Activated T-helper 1 cell treated with Interleukin-2 at 50 U/mL for 16 hours (primary cell): ENCODE measurements around the gene MIER2.

Experiments
- DNase-seq: peaks from one replicate; pipeline ENCODE4 v3.0.0-alpha.2; 2020; ENCODE audit warnings: low read depth

The MIER2 gene

DNA sequence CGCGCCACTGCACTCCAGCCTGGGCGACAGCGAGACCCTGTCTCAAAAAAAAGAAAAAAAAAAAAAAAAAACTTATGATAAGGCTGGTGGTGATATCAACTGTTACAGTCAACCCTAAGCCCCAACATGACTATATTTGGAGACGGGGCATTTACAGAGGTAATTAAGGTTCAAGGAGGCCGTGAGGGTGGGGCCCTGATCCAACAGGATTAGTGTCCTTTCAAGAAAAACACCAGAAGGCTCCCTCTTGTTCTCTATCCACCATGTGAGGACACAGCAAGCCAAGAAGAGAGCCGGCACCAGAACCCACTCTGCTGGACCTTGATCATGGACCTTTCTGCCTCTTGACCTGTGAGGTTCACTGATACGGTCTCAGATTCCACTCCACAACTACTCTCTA lies 14.1 kb downstream of the MIER2 start:
- DNase-seq: no peak

DNA sequence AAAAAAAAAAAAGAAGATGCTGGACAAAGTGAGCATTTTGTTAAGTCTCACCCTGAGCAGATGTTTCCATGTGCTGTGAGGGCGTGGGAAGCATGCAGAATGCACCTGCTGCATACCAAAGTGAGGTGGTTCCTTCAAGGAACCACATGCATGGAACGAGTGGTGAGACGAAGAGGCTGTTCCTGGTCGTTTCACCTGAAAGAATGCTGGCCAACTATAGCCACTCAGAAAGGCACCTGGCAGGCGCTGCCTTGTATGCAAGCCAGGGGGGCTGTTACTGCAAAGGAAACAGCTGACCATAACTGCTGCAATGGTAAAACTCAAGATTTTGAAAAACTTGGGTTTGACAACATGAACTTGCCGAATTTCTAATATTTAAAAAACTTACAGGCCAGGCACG lies 14.7 kb downstream of the MIER2 start:
- no peak for DNase-seq

DNA sequence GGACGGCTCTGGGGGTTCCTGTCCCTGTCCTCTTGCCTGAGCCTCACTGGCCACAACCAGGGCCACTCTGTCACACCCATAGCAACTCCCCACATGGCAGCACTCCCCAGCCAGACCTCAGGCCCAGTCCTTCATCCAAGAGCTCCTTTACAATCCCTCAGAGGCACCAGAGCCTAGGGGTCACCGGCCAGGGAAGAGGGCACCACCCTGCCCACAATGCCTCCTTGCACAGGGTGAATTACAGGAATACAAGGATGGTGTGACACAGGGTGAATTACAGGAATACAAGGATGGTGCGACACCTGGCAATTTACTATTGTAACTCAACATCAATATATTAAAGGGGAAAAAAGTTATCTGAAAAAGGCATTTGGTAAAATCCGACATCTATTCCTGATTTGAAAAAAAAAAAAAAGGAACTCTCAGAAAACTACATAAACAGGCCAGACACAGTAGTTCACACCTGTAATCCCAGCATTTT lies 16.5 kb downstream of the MIER2 start:
- no peak for DNase-seq

DNA sequence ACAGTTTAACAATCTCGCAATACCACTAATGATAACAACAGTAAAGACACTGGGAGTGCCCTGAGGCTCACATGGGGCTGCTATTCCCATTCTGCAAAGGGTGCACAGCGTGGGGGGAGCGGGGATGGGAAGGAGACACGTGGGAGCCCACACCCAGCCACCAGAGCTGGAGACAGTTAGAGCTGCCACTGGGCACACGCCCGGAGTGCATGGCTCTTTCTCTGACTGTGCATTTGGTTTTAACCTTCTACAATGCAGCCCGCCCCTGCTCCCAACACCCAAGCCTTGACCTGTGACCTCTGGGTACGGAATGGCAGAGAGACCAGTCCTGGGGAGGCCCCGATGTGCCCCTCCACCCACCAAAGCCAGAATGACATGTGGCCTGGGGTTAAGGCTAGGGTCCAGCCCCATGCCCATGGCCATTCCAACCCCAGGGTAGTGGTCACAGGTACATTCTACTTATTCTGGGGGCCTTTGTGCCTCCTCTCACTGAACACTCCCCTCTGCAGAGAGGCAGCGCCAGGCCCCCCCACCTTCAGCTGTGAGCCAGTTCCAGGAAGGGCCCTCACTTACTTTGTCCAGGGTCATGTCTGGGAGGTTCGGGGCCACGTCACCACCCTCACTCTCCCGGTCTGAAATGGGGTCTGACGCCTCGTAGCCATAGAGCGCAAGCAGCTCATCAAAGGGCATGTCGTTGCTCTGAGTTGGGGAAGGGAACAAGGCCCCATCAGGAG lies 17.1 kb downstream of the MIER2 start:
- DNase-seq: no peak

DNA sequence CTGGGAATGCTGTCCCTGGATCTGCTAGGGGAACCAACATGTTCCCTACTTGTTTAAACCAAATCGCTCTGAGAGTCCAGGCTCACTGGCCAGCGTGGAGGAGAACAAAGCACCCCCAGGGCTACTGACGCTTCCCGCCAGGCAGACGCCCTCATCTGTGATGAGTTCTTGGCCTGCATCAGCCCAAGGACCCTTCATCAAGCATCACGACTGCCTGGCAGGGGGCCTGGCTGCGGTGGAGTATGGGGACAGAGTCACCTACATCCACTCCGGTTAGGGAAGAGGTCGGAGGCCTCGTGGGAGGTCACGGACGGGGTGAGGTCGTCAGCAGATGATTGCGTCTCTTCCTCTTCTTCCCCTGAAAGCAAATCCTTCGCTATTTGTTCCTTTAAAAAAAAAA lies 17.7 kb downstream of the MIER2 start:
- no peak for DNase-seq

DNA sequence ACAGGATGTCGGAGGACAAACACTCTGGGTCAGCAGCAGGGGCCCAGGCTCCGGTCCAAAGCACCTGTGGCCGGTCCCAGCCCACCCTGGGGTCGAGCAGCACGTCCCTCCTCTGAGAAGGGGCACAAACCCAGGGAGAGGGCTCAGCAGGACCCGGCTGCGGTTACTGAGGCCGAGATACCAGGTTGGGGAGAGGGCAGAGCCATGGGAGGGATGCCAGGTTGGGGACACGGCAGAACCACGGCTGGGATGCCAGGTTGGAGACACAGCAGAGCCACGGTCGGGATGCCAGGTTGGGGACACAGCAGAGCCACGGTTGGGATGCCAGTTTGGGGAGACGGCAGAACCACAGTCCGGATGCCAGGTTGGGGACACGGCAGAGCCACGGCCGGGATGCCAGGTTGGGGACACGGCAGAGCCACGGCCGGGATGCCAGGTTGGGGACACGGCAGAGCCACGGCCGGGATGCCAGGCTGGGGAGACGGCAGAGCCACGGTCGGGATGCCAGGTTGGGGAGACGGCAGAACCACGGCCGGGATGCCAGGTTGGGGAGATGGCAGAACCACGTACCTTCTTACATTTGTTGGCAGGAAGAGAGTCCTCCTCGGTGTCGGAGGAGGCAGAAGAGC lies 18.5 kb downstream of the MIER2 start:
- no peak for DNase-seq

DNA sequence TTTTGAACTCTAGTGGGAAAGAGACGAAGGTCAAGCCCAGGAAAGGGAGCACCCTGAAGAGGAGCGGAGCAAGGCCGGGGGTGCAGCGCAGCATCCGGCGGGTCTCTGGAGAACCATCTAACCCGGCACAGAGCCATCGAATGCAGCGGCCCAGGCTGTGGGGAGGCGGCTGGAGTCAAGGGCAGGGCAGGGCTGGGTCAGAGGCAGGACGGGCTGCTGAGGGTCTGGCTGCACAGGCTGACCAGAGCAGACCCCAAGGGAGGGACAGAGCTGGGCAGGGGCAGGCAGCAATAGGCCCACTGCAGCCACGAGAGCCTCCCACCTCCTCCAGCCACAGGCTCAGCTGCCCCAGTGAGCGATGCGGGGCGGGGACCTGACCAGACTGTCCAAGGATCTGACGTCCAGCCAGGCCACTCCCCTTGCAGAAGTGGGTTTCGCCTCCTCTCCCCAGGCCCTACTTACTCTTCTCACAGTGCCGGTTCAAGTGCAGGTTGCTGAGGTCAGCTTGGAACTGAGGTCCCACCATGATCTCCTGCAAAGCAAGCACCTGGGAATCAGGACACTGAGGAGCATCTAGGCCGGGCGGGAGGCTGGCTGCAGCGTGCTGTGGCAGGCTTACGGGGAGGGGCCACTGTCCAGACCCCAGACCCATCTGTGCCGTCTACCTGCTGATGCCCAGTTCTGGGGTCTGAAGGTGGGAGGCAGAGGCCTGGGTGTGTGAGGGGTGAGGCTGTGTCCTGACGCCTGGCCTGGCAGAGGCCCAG lies 19.2 kb downstream of the MIER2 start:
- DNase-seq: no peak

DNA sequence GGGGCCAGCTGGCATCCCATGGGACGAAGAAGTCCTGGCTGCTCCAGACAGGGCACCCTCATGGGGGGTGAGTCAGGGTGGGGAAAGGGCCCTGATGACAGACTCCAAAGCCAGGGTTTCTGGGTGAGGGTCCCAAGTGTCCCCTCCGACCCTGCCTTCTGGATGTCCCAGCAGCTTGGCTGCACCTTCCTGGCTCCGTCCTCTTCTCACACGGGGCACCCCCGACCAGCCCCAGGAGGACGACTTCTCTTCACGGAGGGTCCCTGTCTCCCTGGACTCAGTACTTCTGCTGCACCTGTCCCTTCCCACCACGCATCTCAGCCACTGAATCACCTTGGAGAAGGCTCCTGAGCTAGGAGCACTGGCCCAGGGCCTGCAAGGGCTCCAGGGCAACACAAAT lies 19.9 kb downstream of the MIER2 start:
- DNase-seq: no peak

DNA sequence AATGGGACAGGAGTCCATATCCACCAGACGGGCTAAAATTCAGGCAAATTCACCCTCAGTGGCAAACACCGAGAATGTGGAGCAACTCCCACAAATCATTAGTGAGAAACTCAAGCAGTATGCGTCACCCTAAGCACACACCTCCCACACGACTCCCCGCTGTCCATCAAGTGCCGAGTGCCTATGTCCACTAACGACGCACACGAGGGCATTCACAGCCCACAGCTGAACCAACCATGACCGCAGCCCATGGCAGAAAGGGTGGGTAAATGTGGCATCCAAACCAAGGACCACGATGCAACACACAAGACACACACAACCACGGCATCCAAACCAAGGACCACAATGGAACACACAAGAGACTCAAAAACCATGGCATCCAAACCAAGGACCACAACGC lies 22.0 kb downstream of the MIER2 start:
- no peak for DNase-seq

DNA sequence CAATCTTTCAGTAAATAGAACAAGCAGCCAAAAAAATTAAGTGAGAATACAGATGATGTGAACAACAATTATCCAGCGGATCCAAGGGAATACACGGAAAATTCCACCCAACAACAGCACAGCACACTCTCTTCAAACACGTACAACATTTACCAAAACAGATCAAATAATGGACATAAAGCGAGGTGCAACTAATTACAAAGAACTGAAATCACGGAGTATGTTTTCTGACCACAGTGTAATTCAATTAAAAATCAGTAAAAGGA lies 26.2 kb downstream of the MIER2 start:
- no peak for DNase-seq

DNA sequence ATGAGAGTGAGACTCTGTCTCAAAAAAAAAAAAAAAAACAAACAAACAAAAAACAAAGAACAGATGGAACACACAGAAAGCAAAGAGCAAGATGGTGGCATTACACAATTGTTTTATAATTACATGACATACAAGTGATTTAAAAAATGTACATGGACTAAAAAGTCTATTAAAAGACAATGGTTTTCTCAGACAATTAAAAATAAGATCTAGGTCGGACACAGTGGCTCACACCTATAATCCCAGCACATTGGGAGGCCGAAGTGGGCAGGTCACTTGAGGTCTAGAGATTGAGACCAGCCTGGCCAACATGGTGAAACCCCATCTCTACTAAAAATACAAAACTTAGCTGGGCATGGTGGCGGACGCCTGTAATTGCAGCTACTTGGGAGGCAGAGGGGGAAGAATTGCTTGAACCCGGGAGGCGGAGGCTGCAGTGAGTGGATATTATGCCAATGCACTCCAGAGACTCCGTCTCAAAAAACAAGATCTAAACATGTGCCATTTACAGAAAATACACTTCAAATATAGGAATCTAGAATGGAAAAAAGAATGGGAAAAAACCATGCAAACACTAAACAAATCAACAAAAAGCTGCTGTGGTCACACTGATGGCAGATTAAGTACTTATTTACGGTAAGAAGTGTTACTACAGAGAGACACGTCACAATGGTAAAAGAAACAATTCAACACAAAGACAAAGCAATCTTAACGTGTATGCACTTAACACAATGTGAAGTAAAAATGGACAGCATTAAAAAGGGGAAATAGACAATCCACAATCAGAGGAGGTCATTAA lies 26.7 kb downstream of the MIER2 start:
- DNase-seq: no peak

DNA sequence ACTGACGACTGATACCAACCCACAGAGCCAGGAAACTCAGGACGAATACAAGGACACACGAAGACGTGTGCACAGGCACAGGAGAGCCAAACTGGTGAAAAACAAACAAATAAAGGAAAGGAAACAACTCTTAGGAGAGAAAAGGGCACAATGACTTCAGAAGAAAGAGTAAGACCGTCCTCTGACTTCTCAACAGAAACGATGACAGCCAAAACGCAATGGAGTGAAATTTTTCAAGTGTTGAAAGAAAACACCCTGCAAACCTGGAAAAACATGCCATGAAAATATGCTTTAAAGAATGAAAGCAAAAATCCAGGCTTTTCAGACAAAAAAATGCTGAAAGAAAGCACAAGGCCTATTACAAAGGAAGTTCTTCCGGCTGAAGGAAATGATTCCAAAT lies 28.8 kb downstream of the MIER2 start:
- DNase-seq: no peak

DNA sequence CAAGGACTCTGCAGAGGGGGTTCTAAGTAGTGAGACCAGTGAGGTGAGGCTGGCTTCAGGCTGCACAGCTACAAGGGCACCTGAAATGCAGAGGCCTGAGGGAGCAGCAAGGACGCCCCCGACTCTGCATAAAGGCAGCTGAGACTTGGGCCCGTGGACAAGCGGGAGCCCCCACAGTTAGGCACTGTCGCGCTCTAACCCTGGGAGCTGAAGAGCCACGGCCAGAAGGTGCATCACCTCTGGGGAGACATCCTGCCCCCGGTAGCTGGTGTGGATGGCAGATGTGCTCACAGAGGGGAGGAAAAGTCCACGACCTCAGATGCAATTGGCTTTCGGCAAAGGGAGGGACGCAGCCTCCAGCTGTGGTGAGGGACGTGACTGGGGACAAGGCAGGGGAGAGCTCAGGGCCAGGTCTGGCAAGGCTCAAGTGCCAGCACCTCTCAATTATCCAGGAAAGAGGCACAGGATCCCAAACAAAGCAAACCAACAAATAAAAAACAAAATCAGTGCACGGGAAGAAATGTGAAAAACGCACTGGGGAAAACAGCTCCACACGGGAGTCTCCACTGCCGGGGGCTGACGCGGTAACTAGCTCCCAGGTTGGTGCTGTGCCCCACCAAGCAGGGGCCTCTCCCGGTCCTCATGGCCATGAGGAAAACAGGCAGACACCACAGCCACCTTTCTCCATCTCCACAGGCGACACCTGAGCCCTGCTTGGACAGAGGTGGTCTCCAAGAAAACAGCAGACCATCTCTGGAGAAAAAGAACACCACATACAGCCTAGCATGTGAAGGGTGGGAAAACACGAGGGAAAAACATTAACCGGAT lies 30.4 kb downstream of the MIER2 start:
- DNase-seq: no peak

DNA sequence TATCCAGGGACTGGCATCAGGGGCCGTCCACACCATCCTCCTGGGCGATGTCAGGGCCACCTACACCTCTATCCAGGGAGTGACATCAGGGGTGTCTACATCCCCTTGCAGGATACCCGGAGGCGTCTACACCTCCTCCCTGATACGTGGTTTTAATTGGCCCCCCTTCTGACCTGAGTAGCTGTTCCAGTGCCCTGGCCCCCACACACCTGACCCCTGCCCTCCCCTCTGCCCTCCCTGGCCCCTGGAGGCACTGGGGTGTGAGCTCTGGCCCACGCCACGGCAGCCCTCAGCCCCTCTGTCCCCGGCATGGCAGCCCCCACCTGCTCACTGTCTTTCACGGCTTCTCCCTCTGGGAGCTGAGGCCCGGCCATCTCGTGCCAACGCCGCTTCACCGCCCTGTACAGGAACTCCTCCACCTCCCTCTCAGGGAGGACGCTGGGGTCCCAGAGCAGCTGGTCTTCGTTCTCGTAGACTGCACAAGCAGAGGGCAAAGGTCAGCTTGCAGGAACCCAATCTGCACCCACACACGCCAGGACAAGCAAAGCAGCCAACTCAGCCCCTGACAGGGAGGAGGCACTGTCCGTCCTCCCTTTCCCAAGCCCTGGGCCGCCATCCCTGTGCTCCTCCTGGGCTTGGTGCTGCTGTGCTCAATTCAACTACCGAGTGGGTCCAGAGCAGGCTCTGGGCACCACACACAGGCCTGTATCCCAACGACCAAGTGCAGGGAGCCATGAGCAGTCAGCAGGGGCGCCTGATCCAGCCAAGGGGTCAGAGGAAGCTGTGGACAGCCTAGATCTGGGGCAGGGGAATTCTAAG lies 31.2 kb downstream of the MIER2 start:
- no peak for DNase-seq

DNA sequence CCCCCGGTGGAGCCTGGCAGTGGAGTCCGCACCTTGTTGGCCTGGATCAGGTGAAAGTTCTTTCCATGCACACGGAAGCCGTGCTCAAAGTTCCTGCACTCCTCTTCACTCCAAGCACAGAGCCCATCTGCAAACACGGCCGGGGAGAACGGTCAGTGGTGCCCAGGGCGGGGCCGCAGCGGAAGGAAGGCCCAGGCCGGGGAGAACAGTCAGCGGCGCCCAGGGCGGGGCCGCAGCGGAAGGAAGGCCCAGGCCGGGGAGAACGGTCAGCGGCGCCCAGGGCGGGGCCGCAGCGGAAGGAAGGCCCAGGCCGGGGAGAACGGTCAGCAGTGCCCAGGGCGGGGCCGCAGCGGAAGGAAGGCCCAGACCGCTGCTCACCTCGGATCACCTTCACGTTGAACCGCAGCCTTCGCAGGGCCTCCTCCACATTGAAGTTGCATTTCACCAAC lies 32.8 kb downstream of the MIER2 start:
- no peak for DNase-seq

DNA sequence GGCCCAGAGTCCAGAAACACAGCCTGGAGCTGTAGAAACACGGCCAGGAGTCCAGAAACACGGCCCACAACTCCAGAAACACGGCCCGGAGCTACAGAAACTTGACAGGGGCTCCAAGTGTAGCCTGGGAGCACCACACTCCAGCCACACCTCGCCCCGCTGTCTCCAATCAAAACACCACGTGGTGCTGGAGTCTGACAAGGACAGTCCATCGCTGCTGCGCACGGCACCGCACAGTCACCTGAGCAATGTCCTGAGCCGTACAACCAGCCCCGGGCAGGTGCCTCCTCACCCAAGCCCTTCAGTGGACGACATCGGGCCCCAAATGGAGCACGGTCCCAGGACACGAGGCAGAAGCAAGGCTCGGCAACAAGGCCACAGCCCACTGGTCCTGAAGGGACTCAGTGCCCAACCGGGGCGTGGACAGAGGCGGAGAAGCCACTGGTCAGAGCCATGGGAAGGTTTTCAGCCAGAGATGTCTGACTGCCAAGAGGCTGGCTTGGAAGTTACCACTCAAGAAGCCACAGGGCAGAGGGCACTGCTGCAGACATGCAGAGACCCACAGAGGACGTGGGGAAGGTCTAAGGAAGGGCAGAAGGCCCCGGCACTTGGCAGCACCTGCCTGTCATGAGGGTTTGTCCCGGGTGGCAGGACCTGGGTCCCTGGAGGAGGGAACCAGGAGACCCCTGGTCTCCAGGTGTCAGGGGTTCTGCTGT lies 33.7 kb downstream of the MIER2 start:
- DNase-seq: no peak

DNA sequence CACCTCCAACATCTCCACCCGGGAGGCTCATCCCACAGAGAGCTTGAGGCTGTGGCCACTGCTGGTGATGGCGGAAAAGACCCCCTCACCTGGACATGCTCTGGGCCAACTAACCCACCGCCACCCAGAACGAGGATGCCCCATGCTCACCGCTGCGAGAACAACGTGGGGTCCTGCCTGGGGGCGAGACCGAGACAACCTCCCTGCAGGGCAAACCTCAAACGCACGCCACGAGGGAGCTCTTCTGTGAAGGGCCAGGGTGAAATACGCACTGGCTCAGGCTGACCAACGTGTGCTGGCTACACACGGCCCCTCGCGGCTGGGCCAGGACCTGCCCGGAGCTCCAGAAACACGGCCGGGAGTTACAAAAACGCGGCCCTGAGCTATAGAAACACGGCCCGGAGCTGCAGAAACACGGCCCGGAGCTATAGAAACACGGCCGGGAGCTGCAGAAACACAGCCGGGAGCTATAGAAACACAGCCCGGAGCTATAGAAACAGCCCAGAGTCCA lies 34.4 kb downstream of the MIER2 start:
- DNase-seq: no peak

DNA sequence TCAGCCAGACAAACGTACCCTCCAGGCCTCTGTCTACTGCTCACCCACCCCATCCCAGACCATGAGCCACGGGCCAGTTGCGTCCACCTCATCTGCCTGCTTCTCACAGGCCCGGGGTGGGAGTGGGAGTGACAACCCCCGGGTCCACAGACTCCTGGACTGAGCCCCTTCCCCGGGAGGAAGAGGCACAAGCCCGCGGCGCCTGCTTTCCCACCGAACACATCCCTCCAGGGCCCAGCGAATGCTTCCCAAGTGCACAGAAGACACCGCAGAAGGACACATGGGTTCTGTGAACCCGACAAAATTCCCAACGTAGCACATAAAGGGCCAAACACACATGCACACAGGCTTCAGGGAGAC lies 35.4 kb downstream of the MIER2 start:
- DNase-seq: no peak

DNA sequence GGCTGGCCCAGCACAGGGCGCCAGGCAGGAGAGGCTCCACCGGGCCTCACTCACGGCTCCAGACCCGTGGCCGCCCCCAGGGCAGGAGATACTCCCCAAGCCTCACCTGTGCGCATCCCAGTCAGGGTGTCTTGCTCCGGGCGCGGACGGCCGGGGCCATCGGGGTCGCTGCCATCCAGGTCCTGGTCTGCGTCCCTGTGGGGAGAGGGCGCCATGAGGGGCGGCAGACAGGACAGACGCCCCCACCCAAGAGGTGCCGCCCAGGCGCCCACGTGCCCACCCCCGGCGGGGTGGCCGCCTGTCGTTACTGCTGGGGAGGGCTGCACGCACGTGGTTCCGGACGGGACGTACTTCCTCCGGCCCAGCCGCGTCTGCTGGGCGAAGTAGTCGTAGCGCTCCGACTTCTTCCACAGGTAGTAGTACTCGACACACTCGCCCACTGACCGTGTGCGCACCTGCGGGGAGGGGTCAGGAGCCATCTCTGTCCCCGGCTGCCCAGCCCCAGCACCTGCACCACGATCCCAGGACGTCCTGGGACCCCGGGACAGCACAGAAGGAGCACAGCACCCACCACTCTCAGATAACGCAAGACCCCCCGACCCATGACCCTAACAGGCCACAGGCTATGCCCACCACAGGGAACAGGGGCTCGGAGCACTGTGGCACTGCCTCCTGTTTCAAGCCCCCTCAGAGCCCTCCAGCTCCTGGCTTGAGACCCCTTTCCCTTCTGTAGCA lies 36.0 kb downstream of the MIER2 start:
- no peak for DNase-seq
